GM20431 (cell line): ENCODE results near the gene AEBP1.

Experiments used
- in situ Hi-C: fragments of 300-500 bp; cut with MseI, MboI; formaldehyde crosslinking; loops from one replicate; pipeline ENCODE4 v1.15.0; 2020; ENCODE audit warnings: low sequenced_read_pairs; ENCODE audit not compliant: unreplicated experiment

Gene AEBP1

DNA sequence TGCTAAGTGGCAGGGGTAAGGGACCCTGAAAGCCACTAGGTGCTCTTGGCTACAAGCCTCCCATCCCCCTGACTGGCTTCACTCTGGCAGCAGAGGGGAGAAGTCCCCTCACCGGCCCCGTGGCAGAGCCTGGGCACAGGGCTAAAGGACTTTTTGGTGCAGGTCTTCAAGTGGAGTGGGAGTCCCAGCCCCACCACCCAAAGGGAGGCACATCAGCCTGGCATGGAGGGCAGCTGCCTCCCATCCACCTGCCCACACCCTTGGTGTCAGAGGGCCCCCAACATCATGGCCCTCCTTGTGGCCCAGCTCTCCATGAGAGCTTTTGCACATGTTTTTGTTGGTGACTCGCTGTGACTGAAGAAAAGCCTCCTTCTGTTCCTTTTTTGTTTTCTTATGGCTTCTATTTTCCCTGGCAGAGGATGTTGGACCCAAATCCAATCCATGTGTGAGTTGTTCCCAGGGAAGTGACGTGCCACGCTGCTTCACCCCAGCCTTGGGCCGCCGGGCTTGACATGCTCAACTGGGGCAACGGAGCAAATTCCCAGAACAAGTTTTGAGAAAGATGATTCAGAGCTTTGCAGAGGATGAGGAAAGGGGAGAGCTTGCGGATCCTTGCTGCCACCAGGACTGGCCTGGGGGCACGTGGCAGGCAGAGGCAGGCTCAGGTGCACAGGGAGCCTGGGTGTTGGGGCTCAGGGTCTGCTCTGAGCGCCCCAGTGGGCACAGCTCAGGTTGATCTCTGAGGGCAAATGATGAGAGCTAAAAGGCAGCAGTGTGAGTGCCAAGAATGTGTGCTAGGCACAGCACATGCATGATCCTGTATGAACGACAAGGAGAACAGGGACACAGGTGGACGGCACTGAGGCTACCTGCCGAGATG, 1.9 kb upstream of the AEBP1 start:
- in situ Hi-C loops = no loop called here

- in situ Hi-C loops = no loop called here
Observed at GRCh38 chr7:44102846-44103565, 1.1 kb upstream of the AEBP1 start.

GRCh38 chr7:44103566-44103922, 601 bp upstream of the AEBP1 start:
- in situ Hi-C loops = no loop called here

- in situ Hi-C loops = no loop called here
Observed at GRCh38 chr7:44104860-44105771, 971 bp downstream of the AEBP1 start.

DNA sequence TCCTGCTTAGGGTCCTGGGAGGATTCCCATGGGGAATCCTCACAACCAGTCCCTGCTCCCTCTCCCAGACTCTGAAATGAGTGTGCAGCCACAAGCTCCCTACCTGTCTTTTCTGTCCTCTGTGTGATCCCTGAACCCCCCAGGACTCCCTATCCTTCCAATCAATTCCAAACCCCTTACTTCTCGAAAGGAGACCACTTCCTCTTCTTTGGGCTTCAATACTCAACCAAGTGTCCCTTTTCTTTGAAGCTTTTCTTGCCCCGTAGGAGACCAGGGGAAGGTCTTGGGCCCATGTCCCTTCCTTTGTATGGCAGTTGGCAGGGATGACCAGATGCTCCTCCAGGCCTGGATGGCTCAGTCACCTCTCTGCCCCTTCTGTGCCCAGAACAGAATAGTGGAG, 1.7 kb downstream of the AEBP1 start:
- in situ Hi-C loops = no loop called here

GRCh38 chr7:44106311-44107065, 2.3 kb downstream of the AEBP1 start:
- in situ Hi-C loops = no loop called here

GRCh38 chr7:44107116-44107960, 3.2 kb downstream of the AEBP1 start:
- in situ Hi-C loops = no loop called here

- in situ Hi-C loops = no loop called here
Observed at GRCh38 chr7:44107961-44108767, 4.0 kb downstream of the AEBP1 start.

DNA sequence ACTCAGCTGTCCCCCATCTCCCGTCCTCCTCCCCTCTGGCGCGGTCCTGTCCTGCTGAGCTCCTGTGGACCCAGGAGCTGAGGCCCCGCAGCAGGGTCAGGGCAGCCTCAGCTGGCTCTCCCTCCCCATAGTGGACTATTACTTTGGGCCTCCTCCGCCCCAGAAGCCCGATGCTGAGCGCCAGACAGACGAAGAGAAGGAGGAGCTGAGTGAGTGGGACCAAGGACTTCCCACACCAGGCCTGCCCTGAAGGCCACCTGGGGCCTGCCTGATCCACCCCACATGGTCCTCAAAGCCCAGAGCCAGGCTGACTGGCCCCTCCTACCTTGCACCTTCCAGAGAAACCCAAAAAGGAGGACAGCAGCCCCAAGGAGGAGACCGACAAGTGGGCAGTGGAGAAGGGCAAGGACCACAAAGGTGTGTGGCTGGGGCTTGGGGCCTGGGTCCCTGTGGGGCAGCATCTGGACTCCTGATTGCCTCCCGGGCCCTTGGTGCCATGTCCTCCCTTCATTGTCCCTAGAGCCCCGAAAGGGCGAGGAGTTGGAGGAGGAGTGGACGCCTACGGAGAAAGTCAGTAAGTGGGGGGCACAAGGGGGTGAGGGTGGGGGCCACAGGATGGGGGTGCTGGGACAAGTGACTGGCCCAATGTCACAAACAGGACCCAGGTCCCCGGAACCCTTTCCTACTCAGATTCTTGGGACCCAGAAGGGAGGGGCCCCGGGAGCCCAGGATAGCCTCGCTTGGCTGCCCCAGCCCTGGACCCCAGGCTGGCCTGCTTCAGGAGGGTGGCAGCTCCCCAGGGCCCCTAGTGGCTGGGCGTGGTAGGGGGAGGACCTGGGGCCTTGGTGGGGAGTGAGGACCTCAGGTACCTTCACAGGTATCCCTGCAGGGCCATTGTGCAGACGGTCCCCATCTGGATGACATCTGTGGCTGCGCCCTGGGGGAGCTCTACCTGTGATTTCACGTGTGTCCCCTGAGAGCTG, 4.9 kb downstream of the AEBP1 start:
- in situ Hi-C loops = no loop called here

GRCh38 chr7:44109991-44110390, 5.8 kb downstream of the AEBP1 start:
- in situ Hi-C loops = no loop called here

DNA sequence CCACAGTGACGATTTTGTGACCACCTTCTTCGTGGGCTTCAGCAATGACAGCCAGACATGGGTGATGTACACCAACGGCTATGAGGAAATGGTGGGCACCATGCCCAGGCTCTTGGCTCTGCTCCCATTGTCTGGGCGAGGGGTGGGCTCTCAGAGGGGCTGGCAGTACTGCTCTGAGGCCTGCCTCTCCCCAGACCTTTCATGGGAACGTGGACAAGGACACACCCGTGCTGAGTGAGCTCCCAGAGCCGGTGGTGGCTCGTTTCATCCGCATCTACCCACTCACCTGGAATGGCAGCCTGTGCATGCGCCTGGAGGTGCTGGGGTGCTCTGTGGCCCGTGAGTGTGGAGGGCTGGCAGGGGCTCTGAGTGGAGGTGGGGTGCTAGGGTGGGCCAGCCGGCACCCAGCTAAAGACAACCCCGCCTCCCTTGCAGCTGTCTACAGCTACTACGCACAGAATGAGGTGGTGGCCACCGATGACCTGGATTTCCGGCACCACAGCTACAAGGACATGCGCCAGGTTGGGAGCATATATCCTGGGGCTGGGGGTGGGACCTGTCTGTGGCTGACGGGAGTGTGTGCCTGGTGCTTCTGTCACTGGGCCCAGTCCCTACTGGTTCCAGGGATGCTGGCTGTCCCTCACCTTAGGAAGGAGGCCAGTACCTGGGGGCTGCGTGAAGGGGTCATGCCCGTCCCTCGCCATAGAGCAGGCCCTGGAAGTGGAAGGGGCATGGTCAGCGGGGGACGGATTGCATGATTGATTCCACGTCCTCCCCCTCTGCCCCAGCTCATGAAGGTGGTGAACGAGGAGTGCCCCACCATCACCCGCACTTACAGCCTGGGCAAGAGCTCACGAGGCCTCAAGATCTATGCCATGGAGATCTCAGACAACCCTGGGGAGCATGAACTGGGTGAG, 6.8 kb downstream of the AEBP1 start:
- in situ Hi-C loops = no loop called here

DNA sequence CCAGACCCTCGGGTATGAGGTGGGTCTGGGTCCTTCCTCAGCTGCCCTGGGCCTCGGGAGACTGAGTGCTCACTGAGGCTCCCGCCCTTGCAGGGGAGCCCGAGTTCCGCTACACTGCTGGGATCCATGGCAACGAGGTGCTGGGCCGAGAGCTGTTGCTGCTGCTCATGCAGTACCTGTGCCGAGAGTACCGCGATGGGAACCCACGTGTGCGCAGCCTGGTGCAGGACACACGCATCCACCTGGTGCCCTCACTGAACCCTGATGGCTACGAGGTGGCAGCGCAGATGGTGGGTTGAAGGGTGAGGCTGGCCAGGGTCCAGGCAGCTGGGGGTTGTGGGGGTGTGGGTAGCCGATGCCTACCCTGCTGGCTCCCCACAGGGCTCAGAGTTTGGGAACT, 7.6 kb downstream of the AEBP1 start:
- in situ Hi-C loops = no loop called here

DNA sequence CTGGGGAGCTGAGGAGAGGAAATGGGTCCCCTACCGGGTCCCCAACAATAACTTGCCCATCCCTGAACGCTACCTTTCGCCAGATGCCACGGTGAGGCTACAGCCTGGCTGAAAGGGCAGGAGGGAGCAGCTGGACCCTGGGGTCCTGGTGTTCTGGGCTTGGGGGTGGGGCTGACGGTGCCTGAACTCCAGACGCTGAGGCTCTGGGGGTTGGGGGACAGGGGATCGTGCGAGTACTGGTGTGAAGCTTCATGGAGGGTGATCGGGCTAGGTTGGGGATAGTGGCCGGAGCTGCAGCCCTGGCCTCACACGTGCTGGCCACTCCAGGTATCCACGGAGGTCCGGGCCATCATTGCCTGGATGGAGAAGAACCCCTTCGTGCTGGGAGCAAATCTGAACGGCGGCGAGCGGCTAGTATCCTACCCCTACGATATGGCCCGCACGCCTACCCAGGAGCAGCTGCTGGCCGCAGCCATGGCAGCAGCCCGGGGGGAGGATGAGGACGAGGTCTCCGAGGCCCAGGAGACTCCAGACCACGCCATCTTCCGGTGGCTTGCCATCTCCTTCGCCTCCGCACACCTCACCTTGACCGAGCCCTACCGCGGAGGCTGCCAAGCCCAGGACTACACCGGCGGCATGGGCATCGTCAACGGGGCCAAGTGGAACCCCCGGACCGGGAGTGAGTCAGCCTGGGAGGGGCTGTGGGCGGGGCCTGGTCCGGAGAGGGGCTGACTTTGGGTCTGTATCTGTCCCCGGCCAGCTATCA, 8.3 kb downstream of the AEBP1 start:
- in situ Hi-C loops = no loop called here

DNA sequence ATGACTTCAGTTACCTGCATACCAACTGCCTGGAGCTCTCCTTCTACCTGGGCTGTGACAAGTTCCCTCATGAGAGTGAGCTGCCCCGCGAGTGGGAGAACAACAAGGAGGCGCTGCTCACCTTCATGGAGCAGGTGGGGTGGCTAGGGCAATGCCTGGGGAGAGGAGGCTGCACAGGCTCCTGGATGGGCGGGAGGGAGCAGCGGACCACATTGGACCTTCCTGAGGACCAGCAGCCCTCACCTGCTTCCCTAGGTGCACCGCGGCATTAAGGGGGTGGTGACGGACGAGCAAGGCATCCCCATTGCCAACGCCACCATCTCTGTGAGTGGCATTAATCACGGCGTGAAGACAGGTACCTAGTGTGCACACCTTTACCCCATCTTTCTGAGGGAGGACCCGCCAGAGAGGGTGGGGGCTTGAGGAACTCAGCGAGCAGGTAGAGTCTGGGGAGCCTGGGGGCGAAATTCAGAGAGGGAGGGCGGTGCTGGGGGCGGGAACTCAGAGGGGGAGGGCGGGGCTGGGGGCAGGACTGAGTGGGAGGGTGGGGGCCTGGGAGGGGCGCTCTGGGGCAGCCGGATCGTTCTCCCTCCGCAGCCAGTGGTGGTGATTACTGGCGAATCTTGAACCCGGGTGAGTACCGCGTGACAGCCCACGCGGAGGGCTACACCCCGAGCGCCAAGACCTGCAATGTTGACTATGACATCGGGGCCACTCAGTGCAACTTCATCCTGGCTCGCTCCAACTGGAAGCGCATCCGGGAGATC, 9.0 kb downstream of the AEBP1 start:
- in situ Hi-C loops = no loop called here
